NCI-H748 (cell line): ENCODE results near the gene LRRFIP1.
"Not testable (repeated sequence)": the region's sequence is repeated elsewhere in the genome, so short reads cannot be mapped to it uniquely, and the experiment has no call there.

Experiments
- DNase-seq: peaks from one replicate; lab custom pipeline; 2025; ENCODE audit not compliant: unreplicated experiment; lab: John Stamatoyannopoulos, UW

LRRFIP1 gene

GRCh38 chr2:237682856-237683670, 55.7 kb downstream of the LRRFIP1 start:
- peak; percentile 65 for DNase-seq

- peak; percentile 24 for DNase-seq
These were observed 58.0 kb downstream of the LRRFIP1 start for GRCh38 chr2:237685408-237685807.

GRCh38 chr2:237686659-237687136, 59.3 kb downstream of the LRRFIP1 start:
- no peak for DNase-seq

- no peak for DNase-seq
These were observed 60.7 kb downstream of the LRRFIP1 start for GRCh38 chr2:237688081-237688480.

- not testable (repeated sequence) for DNase-seq
These were observed 61.2 kb downstream of the LRRFIP1 start for GRCh38 chr2:237688541-237688940.

- DNase-seq = no peak
These were observed 62.1 kb downstream of the LRRFIP1 start for GRCh38 chr2:237689336-237690131.

GRCh38 chr2:237691029-237691907, 63.9 kb downstream of the LRRFIP1 start:
- DNase-seq = peak; percentile 72

GRCh38 chr2:237691908-237692600, 64.7 kb downstream of the LRRFIP1 start:
- DNase-seq = peak; percentile 92

GRCh38 chr2:237692601-237693290, 65.4 kb downstream of the LRRFIP1 start:
- DNase-seq = peak; percentile 68

- DNase-seq = peak; percentile 52
These were observed 66.1 kb downstream of the LRRFIP1 start for GRCh38 chr2:237693291-237693994.

GRCh38 chr2:237694415-237695194, 67.2 kb downstream of the LRRFIP1 start:
- DNase-seq = no peak

GRCh38 chr2:237695201-237695780, 67.9 kb downstream of the LRRFIP1 start:
- DNase-seq = no peak

GRCh38 chr2:237696461-237696860, 69.1 kb downstream of the LRRFIP1 start:
- no peak for DNase-seq

GRCh38 chr2:237697586-237698357, 70.4 kb downstream of the LRRFIP1 start:
- no peak for DNase-seq

- DNase-seq = no peak
These were observed 70.9 kb downstream of the LRRFIP1 start for GRCh38 chr2:237698358-237698694.

GRCh38 chr2:237699870-237700511, 72.6 kb downstream of the LRRFIP1 start:
- DNase-seq = no peak

- peak; percentile 59 for DNase-seq
These were observed 73.2 kb downstream of the LRRFIP1 start for GRCh38 chr2:237700512-237701032.
